Measurements from ENCODE around the gene DGKH. TPM values are rescaled to one million over a fixed set of nuclear protein-coding genes. Genes with fewer than 3 reads are reported as not detected.
"Not testable (repeated sequence)": the region's sequence is repeated elsewhere in the genome, so short reads cannot be mapped to it uniquely, and the experiment has no call there.

The DGKH gene
- total RNA-seq, 1 experiment from 2014 or later = 9.9 TPM

- DNase-seq (ENCODE audit: low read depth) = not testable (repeated sequence)
Observed at GRCh38 chr13:42163910-42164309, 115.5 kb downstream of the DGKH start.

- no peak for DNase-seq (ENCODE audit: low read depth)
Observed at GRCh38 chr13:42164557-42165125, 116.2 kb downstream of the DGKH start.

GRCh38 chr13:42168496-42168895 is 120.0 kb downstream of the DGKH start:
- DNase-seq (ENCODE audit: low read depth) = no peak

DNA sequence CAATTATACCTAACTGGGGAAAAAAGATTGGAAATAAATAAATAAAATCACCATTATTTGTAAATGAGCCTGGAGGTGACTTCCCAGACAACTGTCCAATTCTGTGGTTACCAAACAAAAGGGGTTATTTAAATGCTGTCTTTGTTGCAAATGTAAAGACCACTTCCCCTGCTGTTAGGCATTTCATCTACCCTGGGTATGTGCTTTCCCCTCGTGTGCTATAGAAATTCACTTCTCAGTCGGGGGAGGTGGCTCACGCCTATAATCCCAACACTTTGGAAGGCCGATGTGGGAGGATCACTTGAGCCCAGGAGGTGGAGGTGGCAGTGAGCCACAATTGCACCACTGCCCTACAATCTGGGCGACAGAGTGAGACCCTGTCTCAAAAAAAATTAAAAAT is 121.6 kb downstream of the DGKH start:
- DNase-seq (ENCODE audit: low read depth) = no peak

DNA sequence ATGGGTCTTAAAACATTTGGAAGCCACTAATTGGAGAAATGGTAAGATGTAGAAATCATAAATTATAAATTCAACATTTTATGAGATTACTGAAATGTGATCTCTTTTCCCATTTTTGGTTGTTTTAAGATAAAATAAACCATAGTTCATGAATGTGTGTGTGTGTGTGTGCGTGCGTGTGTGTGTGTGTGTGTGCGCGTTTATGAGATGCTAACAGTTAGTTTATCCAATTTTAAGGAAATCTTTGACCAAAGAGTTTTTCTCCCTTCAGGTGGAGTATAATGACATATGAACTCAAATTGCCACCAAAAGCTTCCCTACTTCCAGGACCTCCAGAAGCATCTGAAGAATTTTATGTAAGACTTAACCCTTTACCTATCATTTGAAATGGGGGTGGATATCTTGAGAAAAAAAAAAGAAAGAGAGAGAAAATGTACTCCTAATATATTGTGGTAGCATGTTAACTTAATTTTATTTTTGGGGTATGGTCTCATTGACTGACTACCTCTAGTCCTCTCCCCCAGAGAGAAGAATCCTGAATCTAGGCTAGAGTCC is 125.4 kb downstream of the DGKH start:
- no peak for DNase-seq (ENCODE audit: low read depth)

- no peak for DNase-seq (ENCODE audit: low read depth)
Observed at GRCh38 chr13:42174344-42175162, 126.1 kb downstream of the DGKH start.

DNA sequence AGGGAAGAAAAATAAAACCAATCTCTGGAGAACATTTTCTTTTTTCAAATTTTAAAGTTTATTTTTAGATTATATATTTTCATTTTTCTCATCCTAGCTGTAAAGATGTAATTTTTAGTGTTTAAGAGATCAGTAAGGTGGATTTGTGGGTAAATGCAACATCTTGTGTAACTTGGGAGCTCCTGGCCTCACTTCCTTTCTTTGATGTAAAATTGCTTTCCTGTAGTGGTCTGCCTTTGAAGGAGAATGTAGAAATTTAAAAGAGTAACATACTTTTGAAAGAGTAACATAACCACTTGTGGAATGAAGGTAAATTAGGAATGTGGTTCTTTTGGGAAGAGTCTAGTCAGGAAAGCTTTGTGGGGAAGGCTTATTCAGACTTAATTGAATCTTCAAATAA is 127.8 kb downstream of the DGKH start:
- no peak for DNase-seq (ENCODE audit: low read depth)

- no peak for DNase-seq (ENCODE audit: low read depth)
Observed at GRCh38 chr13:42177189-42177588, 128.7 kb downstream of the DGKH start.

DNA sequence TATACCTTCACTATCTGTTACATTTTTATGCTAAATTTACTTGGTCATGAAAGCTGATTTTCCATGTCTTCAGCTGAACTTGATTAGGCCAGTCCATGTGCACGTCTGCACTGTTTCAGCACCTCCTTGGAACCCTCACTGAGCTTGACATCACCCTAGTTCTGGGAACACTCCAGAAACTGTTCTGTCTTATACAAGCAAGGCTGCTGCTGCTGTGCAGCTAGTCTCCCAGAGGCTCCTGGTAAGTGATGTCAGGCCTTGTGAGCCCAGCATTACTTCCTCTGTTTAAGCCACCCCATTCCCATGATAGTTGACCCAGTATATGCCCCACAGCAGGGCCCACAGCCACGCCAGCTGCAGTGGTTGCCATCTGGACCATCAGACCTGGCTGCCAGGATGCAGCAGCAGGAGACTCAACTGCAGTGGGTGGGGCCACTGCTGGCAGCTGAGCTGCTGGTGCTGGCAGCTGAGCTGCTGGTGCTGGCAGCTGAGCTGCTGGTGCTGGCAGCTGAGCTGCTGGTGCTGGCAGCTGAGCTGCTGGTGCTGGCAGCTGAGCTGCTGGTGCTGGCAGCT is 133.0 kb downstream of the DGKH start:
- DNase-seq (ENCODE audit: low read depth) = no peak

DNA sequence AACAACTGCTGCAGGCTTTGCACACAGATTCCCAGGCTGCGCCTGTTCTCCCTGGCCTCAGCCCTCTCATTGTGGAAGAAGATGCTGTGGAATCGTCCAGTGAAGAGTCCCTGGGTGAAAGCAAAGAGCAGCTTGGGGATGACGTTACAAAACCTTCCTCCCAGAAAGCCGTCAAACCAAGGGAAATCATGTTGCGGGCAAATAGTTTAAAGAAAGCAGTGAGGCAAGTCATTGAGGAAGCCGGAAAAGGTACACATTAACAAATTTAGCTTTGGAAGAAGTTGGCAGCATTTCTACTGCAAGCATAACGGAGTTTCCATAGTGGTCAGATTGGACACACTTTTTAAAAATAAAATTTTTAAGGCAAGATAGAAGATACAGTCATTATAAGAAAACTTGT is 140.6 kb downstream of the DGKH start:
- no peak for DNase-seq (ENCODE audit: low read depth)

DNA sequence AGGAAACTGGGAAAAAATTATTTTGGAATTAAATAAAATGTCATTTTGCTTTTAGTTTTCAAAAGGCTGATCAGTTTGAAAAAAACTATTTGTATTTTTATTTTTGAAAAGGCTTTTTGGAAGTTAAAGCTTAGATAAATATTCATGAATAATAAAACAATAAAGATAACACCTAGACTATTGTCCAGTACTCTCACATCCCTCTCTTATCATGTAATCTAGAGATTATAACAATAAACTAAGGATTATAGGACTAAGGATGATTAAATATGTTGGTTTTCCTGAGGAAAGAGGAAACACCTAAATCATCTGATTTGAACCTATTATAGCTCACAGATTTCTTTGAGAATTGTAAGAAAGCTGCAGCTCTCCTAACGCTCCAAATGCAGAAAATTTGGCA is 142.1 kb downstream of the DGKH start:
- no peak for DNase-seq (ENCODE audit: low read depth)

DNA sequence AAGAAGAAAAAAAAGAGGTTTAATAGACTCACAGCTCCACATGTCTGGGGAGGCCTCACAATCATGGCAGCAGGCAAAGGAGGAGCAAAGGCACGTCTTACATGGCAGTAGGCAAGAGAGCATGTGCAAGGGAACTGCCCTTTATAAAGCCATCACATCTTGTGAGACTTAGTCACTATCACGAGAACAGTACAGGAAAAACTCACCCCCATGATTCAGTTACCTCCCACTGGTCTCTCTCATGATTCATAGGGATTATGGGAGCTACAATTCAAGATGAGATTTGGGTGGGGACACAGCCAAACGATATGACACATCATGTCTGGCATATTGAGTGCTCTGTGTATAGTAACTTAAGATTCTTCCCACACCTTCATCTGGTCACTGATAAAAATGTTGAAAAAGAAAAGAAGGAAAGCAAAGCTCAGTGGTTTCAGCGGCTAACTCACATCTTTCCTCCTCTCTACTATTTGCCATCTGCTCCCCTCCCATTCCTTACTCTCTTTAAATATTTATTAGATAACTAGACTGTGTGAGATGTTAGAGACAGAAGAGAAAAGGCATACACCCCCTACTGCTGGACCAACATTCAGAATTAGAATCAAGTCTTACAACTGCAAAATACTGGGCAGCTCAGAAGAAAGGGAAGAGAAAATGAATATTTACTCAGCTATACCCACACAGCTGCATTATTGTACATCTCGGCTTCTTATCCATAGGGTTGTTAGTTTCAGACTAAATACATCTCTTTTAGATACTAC is 163.4 kb downstream of the DGKH start:
- DNase-seq (ENCODE audit: low read depth) = peak; percentile 81

- no peak for DNase-seq (ENCODE audit: low read depth)
Observed at GRCh38 chr13:42214446-42214845, 166.0 kb downstream of the DGKH start.

DNA sequence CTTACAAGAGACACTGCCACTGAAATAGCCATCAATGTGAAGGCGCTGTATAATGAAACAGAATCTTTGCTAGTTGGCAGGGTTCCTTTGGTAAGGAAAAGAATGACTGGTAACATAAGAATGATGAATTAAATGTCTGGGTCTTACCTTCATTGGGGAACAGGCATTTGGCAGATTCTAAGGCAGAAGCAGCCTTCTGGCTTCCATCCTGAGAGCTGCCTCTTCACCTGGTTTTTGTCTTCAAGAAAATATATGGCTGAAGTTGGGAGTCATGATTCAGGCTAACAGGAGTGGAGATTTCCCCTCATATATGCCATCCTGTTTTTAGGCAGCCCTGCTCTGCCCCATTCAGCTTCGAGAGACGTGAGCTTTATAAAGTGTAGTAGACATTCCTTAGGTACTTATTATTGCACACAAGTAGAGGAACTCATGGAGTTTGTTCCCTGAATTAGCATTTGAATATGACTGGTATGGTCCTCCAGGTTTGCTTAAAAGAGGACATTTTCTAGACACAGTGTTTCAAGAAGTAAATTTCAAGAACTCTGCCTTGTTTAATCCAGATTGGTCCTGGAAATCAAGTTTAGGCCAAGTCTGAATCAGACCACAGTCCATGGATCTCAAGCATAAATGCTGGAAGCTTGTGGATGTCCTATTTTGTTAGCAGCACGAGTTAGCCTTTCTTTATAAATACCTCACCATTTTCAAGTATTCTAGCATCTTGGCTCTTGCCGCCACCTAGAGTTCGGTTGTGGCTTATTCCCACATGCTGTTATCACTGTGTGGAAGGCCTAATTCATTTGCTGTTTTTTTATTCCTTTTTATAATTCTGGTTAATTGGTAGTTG is 167.4 kb downstream of the DGKH start:
- peak; percentile 34 for DNase-seq (ENCODE audit: low read depth)

DNA sequence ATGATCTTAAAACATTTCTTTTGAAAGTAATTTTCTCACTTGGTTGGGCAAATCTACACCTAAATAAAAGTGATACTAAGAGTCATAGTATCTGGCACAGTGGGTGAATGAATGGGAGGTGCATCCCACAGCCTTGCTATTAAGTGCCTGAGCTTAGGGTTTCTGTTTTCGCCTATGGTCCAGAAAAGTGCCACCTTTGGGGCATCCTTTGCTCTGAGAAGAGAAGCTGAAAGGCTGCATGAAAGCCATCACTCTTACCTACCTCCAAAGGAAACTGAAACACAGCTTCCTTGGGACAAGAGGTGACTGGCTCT is 167.9 kb downstream of the DGKH start:
- DNase-seq (ENCODE audit: low read depth) = no peak

- no peak for DNase-seq (ENCODE audit: low read depth)
Observed at GRCh38 chr13:42218576-42218975, 170.1 kb downstream of the DGKH start.

GRCh38 chr13:42219051-42219450 is 170.6 kb downstream of the DGKH start:
- no peak for DNase-seq (ENCODE audit: low read depth)

DNA sequence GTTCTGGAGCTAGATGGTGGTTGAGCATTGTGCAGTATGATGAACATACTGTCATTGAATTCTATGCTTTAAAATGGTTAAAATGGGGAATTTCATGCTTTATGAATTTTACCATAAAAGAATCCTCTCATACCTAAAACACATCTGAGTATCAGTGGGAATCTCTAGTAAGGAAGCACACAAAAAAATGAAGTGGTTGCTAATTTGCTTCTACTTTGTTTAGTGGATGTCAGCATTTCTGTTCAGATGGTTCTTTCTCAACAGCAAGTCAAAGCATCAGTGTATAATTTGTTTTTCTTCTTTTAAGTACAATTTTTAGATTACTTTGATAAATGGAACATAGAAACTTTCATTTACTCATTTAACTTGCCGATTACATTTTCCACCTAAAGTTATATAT is 171.4 kb downstream of the DGKH start:
- DNase-seq (ENCODE audit: low read depth) = no peak

DNA sequence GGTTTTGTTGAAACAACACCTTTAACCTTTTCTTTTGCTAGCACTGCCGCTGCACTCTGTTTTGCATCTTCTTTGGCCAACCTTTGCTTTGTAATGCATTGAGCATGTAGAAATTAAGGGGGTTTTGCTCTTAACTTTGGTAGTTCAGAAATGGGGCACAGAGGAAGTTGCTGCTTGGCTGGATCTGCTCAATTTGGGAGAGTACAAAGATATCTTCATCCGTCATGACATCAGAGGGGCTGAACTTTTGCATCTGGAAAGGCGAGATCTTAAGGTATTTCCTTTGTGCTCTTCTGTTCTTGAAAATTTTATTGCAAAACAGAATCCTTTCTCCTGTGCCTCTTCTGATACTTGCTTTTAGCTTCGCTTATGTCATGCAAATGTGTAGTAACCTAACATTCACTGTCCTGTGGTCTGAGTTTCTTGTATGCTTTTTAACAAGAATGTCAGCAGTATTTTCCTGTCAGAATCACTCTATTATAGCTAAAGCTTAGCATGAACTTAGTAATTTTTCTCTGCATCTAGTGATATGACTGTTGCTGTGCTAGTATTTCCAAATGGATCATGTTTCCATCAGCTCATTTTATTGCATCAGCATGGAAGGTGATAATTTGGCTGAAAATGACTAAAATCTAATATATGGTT is 172.8 kb downstream of the DGKH start:
- DNase-seq (ENCODE audit: low read depth) = no peak

DNA sequence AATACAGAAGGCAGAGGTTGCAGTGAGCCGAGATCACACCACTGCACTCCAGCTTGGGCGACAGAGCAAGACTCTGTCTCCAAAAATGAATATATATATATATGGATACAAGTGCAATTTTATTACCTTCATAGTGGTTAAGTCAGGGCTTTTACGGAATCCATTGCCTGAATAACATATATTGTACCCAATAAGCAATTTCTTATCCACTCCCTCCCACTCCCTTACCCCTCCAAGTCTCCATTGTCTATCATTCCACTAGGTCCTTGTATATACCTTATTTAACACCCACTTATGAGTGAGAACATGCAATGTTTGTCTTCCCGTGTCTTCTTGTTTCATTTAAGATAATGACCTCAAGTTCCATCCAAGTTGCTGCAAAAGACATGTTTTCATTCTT is 175.2 kb downstream of the DGKH start:
- DNase-seq (ENCODE audit: low read depth) = no peak

DNA sequence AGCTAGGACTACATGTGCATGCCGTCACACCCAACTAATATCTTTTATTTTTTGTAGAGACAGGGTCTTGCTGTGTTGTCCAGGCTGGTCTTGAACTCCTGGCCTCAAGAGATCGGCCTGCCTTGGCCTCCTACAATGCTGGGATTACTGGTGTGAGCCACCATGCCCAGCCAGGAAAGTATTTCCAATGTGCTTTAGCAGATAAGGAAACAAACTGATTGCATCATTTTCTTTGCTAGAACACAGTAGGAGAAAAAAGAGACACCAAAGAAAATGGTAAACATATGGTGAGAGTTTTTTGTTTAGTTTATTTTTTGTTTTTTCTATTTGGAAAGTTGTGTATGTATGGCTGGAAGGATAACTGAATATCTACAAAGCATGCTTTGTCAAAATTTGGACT is 176.6 kb downstream of the DGKH start:
- no peak for DNase-seq (ENCODE audit: low read depth)

All from HT1080 (cell line).